ENCODE data around the gene TPCN1.
A peak's percentile ranks its signal among the peaks of the same experiment; 100 is the strongest.

TPCN1 gene

DNA sequence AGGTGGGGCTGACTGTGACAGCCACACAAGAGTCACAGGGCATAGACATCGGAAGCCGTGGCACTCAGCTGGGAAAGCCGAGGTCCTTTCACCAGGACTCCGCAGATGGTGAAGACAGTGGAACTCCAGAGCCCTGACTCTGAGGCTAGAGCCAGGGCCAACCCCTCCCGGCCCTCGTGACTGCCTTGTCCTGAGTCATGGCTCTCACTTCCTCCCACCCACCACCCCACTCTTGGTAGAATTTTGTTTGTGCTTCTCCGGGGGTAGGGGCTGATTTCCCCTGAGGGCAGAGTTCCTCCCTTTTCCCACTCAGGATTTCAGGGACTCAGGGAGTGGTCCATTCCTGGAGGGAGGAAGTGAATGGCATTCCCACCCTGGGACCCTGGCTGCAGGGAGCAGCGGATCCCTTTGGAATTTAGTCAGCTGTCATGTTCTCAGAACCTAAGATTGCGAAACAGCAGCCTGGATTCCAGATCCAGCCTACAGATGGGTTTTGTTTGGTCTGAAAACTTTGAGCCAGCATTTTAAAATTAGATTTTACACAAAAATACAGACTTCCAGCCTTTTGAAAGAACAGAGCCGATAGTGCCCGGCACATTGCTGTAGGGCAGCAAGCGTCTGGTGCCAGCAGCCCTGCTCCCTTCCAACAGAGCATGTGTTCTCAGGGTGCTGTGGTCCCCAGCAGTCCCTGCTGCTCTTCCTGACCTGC lies 50.7 kb downstream of the TPCN1 start (continued):
- TF ChIP-seq ZNF548 (tag by site-specific recombination; IDR thresholded peaks at IDR 0.05) (no peak), ZNF707 (tag by site-specific recombination; IDR thresholded peaks at IDR 0.05) (peak; percentile 38; the same call in 1 of the 2 replicates), ZNF221 (tag by site-specific recombination; IDR thresholded peaks at IDR 0.05; ENCODE audit: borderline replicate concordance) (no peak), ZNF473 (tag by site-specific recombination; IDR thresholded peaks at IDR 0.05) (no peak), ZNF214 (tag by site-specific recombination; IDR thresholded peaks at IDR 0.05; ENCODE audit: borderline replicate concordance) (no peak)
- TF ChIP-seq, protein P1, sequence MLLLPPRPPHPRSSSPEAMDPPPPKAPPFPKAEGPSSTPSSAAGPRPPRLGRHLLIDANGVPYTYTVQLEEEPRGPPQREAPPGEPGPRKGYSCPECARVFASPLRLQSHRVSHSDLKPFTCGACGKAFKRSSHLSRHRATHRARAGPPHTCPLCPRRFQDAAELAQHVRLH (tag by site-specific recombination; IDR thresholded peaks at IDR 0.05), result no peak

DNA sequence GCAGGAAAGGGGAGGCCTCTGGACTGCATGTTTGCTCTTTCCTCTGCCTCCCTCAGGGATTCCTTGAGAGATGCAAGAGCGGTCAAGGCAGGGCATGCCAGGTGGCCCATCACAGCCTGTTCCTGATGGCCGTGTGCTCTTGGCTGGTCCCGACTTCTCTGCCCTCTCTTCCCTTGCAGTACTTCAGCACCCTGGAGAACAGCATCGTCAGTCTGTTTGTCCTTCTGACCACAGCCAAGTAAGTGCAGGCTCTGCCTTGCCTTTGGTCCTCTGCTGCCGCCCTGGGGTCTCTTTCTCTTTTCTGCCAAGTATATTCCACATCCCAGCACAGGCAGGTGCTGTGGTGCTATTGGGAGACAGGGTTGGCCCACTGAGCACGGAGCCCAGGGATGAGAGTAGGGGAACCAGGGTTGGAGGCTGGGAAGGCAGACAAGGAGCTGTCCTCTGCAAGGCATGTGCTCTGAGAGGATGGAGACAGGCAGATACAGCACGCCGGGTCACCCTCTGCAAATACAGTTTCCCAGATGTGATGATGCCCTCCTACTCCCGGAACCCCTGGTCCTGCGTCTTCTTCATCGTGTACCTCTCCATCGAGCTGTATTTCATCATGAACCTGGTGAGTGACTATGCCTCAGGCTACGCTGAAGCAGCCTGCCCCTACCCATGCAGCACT lies 51.9 kb downstream of the TPCN1 start:
- POLR2A ChIA-PET, result no interaction called here
- Histone ChIP-seq H3K36me3 (ENCODE audit: control insufficient read depth in 2 of 2, insufficient read depth in 1 of 2, low read length in 2 of 2) (peaks cover 0 to 13% of the 10 kb centered on the region in 2 experiments; a peak in 1 of 3 replicates), H3K27ac (ENCODE audit: extremely low read depth, low read depth, low read length) (no peak overlapping the region), H3K4me3 (ENCODE audit: low read depth, low read length) (no peak overlapping the region), H3K9me3 (ENCODE audit: control insufficient read depth, insufficient read depth, low read depth, low read length) (no peaks in the 10 kb centered on the region), H3K4me1 (ENCODE audit: control insufficient read depth, insufficient read depth, low read length) (no peaks in the 10 kb centered on the region)
- TF ChIP-seq, protein P2, sequence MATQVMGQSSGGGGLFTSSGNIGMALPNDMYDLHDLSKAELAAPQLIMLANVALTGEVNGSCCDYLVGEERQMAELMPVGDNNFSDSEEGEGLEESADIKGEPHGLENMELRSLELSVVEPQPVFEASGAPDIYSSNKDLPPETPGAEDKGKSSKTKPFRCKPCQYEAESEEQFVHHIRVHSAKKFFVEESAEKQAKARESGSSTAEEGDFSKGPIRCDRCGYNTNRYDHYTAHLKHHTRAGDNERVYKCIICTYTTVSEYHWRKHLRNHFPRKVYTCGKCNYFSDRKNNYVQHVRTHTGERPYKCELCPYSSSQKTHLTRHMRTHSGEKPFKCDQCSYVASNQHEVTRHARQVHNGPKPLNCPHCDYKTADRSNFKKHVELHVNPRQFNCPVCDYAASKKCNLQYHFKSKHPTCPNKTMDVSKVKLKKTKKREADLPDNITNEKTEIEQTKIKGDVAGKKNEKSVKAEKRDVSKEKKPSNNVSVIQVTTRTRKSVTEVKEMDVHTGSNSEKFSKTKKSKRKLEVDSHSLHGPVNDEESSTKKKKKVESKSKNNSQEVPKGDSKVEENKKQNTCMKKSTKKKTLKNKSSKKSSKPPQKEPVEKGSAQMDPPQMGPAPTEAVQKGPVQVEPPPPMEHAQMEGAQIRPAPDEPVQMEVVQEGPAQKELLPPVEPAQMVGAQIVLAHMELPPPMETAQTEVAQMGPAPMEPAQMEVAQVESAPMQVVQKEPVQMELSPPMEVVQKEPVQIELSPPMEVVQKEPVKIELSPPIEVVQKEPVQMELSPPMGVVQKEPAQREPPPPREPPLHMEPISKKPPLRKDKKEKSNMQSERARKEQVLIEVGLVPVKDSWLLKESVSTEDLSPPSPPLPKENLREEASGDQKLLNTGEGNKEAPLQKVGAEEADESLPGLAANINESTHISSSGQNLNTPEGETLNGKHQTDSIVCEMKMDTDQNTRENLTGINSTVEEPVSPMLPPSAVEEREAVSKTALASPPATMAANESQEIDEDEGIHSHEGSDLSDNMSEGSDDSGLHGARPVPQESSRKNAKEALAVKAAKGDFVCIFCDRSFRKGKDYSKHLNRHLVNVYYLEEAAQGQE (tag by site-specific recombination; IDR thresholded peaks at IDR 0.05), result peak; percentile 82
- no peak for TF ChIP-seq KLF7 (tag by site-specific recombination; IDR thresholded peaks at IDR 0.05; ENCODE audit: borderline replicate concordance)
- CTCF ChIA-PET, result interaction anchor here (1.4 kb wide), 1 partner anchor 152 kb away, joined by 5 read pairs; no protein-coding TSS in a partner anchor

DNA sequence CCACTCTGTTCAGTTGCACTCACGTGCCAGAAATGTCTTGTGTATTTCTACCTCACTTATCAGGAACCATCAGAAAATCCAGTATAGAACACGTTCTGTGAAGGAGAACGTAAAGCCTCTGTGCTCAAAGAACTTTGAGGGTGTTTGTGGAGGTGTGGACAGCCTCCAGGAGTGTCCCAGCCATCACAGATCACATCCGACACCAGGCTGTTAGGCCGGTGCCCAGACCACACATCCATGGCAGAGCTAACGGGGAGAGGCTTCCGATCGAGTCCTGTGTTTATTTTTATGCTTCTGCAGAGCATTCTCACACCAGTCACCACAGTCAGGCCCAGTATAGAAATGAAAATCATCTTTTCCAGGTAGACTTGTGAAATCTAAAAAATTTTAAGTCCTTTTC lies 53.6 kb downstream of the TPCN1 start:
- TF ChIP-seq ZNF174 (tag by site-specific recombination; IDR thresholded peaks at IDR 0.05), result no peak
- TF ChIP-seq, protein P3, sequence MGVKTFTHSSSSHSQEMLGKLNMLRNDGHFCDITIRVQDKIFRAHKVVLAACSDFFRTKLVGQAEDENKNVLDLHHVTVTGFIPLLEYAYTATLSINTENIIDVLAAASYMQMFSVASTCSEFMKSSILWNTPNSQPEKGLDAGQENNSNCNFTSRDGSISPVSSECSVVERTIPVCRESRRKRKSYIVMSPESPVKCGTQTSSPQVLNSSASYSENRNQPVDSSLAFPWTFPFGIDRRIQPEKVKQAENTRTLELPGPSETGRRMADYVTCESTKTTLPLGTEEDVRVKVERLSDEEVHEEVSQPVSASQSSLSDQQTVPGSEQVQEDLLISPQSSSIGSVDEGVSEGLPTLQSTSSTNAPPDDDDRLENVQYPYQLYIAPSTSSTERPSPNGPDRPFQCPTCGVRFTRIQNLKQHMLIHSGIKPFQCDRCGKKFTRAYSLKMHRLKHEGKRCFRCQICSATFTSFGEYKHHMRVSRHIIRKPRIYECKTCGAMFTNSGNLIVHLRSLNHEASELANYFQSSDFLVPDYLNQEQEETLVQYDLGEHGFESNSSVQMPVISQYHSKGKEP (tag by site-specific recombination; IDR thresholded peaks at IDR 0.05), result no peak
- no peak for TF ChIP-seq ZNF292 (tag by site-specific recombination; IDR thresholded peaks at IDR 0.05; ENCODE audit: borderline replicate concordance, low read depth)
- TF ChIP-seq KLF16 (tag by site-specific recombination; IDR thresholded peaks at IDR 0.05), result no peak
- Histone ChIP-seq H3K4me1 (ENCODE audit: control insufficient read depth, insufficient read depth, low read length) (no peaks in the 10 kb centered on the region), H3K36me3 (ENCODE audit: control insufficient read depth in 2 of 2, insufficient read depth in 1 of 2, low read length in 2 of 2) (peaks cover 0 to 17% of the 10 kb centered on the region in 2 experiments; a peak in 1 of 3 replicates), H3K9me3 (ENCODE audit: control insufficient read depth, insufficient read depth, low read depth, low read length) (no peaks in the 10 kb centered on the region), H3K4me3 (ENCODE audit: low read depth, low read length) (no peak overlapping the region), H3K27ac (ENCODE audit: extremely low read depth, low read depth, low read length) (no peak overlapping the region)
- ChIA-PET POLR2A (no interaction called here), CTCF (interaction anchor here (1.4 kb wide), 1 partner anchor 151 kb away, joined by 5 read pairs; no protein-coding TSS in a partner anchor)

DNA sequence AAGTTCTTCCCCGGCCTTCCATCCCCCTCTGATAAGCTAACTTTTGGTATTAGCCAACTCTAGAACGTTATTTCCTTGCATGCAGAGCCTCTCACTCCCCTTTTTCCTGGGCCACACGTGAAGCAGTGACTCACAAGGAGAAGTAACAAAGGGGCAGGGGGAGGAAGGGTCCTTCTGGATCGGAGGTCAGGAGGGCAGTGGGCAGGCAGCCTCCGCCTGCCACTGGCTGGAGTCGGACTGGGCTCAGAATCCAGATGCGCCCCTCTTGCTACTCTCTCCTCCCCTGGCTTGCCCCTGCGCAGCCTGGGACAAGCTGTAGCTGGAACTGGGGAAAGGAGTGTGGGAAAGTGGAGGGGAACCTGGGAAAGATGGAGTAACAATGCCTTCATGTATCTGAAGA lies 55.0 kb downstream of the TPCN1 start:
- Histone ChIP-seq H3K9me3 (ENCODE audit: control insufficient read depth, insufficient read depth, low read depth, low read length) (no peaks in the 10 kb centered on the region), H3K4me3 (ENCODE audit: low read depth, low read length) (no peak overlapping the region), H3K36me3 (ENCODE audit: control insufficient read depth in 2 of 2, insufficient read depth in 1 of 2, low read length in 2 of 2) (peaks cover 0 to 17% of the 10 kb centered on the region in 2 experiments; a peak in 1 of 3 replicates), H3K27ac (ENCODE audit: extremely low read depth, low read depth, low read length) (no peak overlapping the region), H3K4me1 (ENCODE audit: control insufficient read depth, insufficient read depth, low read length) (no peaks in the 10 kb centered on the region)
- TF ChIP-seq, protein P4, sequence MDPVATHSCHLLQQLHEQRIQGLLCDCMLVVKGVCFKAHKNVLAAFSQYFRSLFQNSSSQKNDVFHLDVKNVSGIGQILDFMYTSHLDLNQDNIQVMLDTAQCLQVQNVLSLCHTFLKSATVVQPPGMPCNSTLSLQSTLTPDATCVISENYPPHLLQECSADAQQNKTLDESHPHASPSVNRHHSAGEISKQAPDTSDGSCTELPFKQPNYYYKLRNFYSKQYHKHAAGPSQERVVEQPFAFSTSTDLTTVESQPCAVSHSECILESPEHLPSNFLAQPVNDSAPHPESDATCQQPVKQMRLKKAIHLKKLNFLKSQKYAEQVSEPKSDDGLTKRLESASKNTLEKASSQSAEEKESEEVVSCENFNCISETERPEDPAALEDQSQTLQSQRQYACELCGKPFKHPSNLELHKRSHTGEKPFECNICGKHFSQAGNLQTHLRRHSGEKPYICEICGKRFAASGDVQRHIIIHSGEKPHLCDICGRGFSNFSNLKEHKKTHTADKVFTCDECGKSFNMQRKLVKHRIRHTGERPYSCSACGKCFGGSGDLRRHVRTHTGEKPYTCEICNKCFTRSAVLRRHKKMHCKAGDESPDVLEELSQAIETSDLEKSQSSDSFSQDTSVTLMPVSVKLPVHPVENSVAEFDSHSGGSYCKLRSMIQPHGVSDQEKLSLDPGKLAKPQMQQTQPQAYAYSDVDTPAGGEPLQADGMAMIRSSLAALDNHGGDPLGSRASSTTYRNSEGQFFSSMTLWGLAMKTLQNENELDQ (tag by site-specific recombination; IDR thresholded peaks at IDR 0.05; ENCODE audit: low read depth), result no peak
- TF ChIP-seq FEZF1 (tag by site-specific recombination; IDR thresholded peaks at IDR 0.05), result no peak
- TF ChIP-seq ZIC2 (tag by site-specific recombination; IDR thresholded peaks at IDR 0.05), result no peak
- TF ChIP-seq GLIS2 (tag by site-specific recombination; IDR thresholded peaks at IDR 0.05), result no peak
- no peak for TF ChIP-seq ZNF311 (tag by site-specific recombination; IDR thresholded peaks at IDR 0.05; ENCODE audit: borderline replicate concordance)
- ChIA-PET POLR2A (no interaction called here), CTCF (no interaction called here)

All from HEK293 (cell line).